Keratinocyte (primary cell): Measurements from ENCODE around the gene PRR16. TPM values are rescaled to one million over a fixed set of nuclear protein-coding genes. Genes with fewer than 3 reads are reported as not detected.
"Not testable (repeated sequence)": the region's sequence is repeated elsewhere in the genome, so short reads cannot be mapped to it uniquely, and the experiment has no call there.

Experiments used
- DNase-seq: peaks from one replicate; pipeline ENCODE4 v3.0.0-alpha.2; 2011; ENCODE audit warnings: low read depth, missing footprints, low spot score
- FAIRE-seq: peaks from 2 replicates; lab custom pipeline; 2011; peaks lifted over from hg19 to GRCh38; lab: Jason Lieb, UNC
- H2AFZ ChIP-seq: 2 replicates; pipeline ENCODE4 v1.6.0; 2012; ENCODE audit warnings: low read length, control low read depth, inconsistent platforms; ENCODE audit not compliant: control insufficient read depth
- H3K27ac ChIP-seq: 2 replicates; pipeline ENCODE4 v1.5.1; 2011; ENCODE audit warnings: low read length; ENCODE audit not compliant: control insufficient read depth, insufficient read depth
- H3K27me3 ChIP-seq: 3 replicates; pipeline ENCODE4 v1.6.0; 2011; ENCODE audit warnings: low read length; ENCODE audit not compliant: control insufficient read depth, insufficient read depth; ENCODE audit errors: extremely low read depth
- H3K36me3 ChIP-seq, 2 experiments: 2 replicates in 1 of 2; 3 replicates in 1 of 2; pipeline ENCODE4 v1.5.1; 2011; ENCODE audit warnings: low read length in 2 of 2, mild to moderate bottlenecking in 1 of 2; ENCODE audit not compliant: control insufficient read depth in 2 of 2, insufficient read depth in 2 of 2; ENCODE audit errors: extremely low read depth in 1 of 2
- H3K4me1 ChIP-seq: 3 replicates; pipeline ENCODE4 v1.5.1; 2011; ENCODE audit warnings: low read length; ENCODE audit not compliant: control insufficient read depth, insufficient read depth; ENCODE audit errors: extremely low read depth
- H3K4me2 ChIP-seq: 3 replicates; pipeline ENCODE4 v1.6.0; 2011; ENCODE audit warnings: low read depth, low read length; ENCODE audit not compliant: control insufficient read depth, insufficient read depth; ENCODE audit errors: extremely low read depth
- H3K4me3 ChIP-seq, 3 experiments: fragments of 200-600 bp in 1 of 3; sonication (generic) in 1 of 3; 2 replicates in 2 of 3; 3 replicates in 1 of 3; pipeline ENCODE4 v1.5.1; 2011 to 2016; ENCODE audit warnings: low read length in 3 of 3, mild to moderate bottlenecking in 3 of 3, control low read depth in 2 of 3, inconsistent platforms in 1 of 3, low read depth in 1 of 3, mixed read lengths in 1 of 3, mixed run types in 1 of 3, moderate library complexity in 1 of 3; ENCODE audit not compliant: control insufficient read depth in 2 of 3, insufficient read depth in 2 of 3; ENCODE audit errors: extremely low read depth in 1 of 3
- H3K79me2 ChIP-seq: 2 replicates; pipeline ENCODE4 v1.6.0; 2012; ENCODE audit warnings: low read length; ENCODE audit not compliant: control insufficient read depth, insufficient read depth
- H3K9ac ChIP-seq: 3 replicates; pipeline ENCODE4 v1.6.0; 2011; ENCODE audit warnings: low read length; ENCODE audit not compliant: control insufficient read depth, insufficient read depth; ENCODE audit errors: extremely low read depth
- H3K9me1 ChIP-seq: 3 replicates; pipeline ENCODE4 v1.6.0; 2011; ENCODE audit warnings: low read length; ENCODE audit not compliant: control insufficient read depth, insufficient read depth; ENCODE audit errors: extremely low read depth
- H3K9me3 ChIP-seq: 2 replicates; pipeline ENCODE4 v1.5.1; 2012; ENCODE audit warnings: low read depth, low read length; ENCODE audit not compliant: control insufficient read depth
- H4K20me1 ChIP-seq: 3 replicates; pipeline ENCODE4 v1.6.0; 2011; ENCODE audit warnings: low read length; ENCODE audit not compliant: control insufficient read depth, insufficient read depth; ENCODE audit errors: extremely low read depth
- CTCF ChIP-seq, 3 experiments: IDR thresholded peaks in 1 of 3; conservative IDR thresholded peaks in 1 of 3; optimal IDR thresholded peaks in 1 of 3; 2 replicates in 2 of 3; 3 replicates in 1 of 3; pipeline versions ENCODE3 to v1.5.1; 2011; ENCODE audit warnings: low read length in 3 of 3, mild to moderate bottlenecking in 3 of 3, moderate library complexity in 2 of 3, control low read depth in 1 of 3, inconsistent platforms in 1 of 3; ENCODE audit not compliant: insufficient read depth in 2 of 3; ENCODE audit errors: extremely low read depth in 1 of 3
- EZH2 ChIP-seq: IDR thresholded peaks from one replicate; pipeline ENCODE4 v1.6.1; 2012; ENCODE audit warnings: inconsistent platforms, mild to moderate bottlenecking, low read length, moderate library complexity
- dilution Hi-C: fragments of 300-500 bp; cut with MboI; formaldehyde crosslinking; loops from one replicate; pipeline ENCODE4 v1.7.0; 2020; ENCODE audit warnings: low sequenced_read_pairs; ENCODE audit not compliant: extremely low pct_ligation_motif_present
- polyA plus RNA-seq, 5 experiments: library from polyadenylated mRNA; depleted of rRNA in 3 of 5; stranded (reverse) in 3 of 5; stranded (forward) in 1 of 5; unstranded in 1 of 5; fragments of >200 nt; gene quantifications; 1 replicate in 1 of 5; 2 replicates in 3 of 5; 3 replicates in 1 of 5; pipeline versions ENCODE4 v1.2.1 to v1.2.3, GENCODE V29; 2011 to 2012; ENCODE audit warnings: missing spikeins in 2 of 5, low read depth in 1 of 5, low replicate concordance in 1 of 5

The PRR16 gene
- polyA plus RNA-seq, 1 donor (not counting 4 experiments of a cell fraction or from before 2014, with no cell fraction given), result 0.05 TPM

GRCh38 chr5:120702817-120703538 lies 238.9 kb downstream of the PRR16 start:
- H3K4me2 ChIP-seq, H3K4me1 ChIP-seq, dilution Hi-C loops, H3K9ac ChIP-seq, H3K9me3 ChIP-seq, FAIRE-seq, H3K79me2 ChIP-seq, H3K27ac ChIP-seq, DNase-seq, H4K20me1 ChIP-seq, H3K27me3 ChIP-seq, H2AFZ ChIP-seq, H3K4me3 ChIP-seq, H3K36me3 ChIP-seq, H3K9me1 ChIP-seq: not testable (repeated sequence)

- TF ChIP-seq EZH2, result no peak
- TF ChIP-seq CTCF (optimal IDR thresholded peaks at IDR 0.05 in 1 of 3, IDR thresholded peaks at IDR 0.05 in 1 of 3, conservative IDR thresholded peaks at IDR 0.05 in 1 of 3; ENCODE audit: extremely low read depth in 1 of 3, insufficient read depth in 2 of 3, low read length in 3 of 3), result no peak
- Histone ChIP-seq H3K9ac (no peak overlapping the region), H3K9me3 (no peaks in the 10 kb centered on the region), H3K27ac (no peak overlapping the region), H3K4me2 (no peak overlapping the region), H3K9me1 (no peaks in the 10 kb centered on the region), H3K27me3 (no peaks in the 10 kb centered on the region), H3K4me3 (no peak overlapping the region), H4K20me1 (no peaks in the 10 kb centered on the region), H3K36me3 (no peaks in the 10 kb centered on the region), H2AFZ (no peak overlapping the region), H3K4me1 (no peaks in the 10 kb centered on the region), H3K79me2 (no peaks in the 10 kb centered on the region)
- FAIRE-seq, result no peak
- dilution Hi-C loops, result no loop called here
- DNase-seq, result no peak
These were observed 240.0 kb downstream of the PRR16 start for GRCh38 chr5:120703918-120704587.
